Measurements from ENCODE around the gene CORO7.
"Not testable (repeated sequence)": the region's sequence is repeated elsewhere in the genome, so short reads cannot be mapped to it uniquely, and the experiment has no call there.

The CORO7 gene

GRCh38 chr16:4354512-4355409, 61.6 kb downstream of the CORO7 start:
- DNase-seq (ENCODE audit: low read depth in 2 of 2), result no peak

GRCh38 chr16:4353675-4354074, 62.7 kb downstream of the CORO7 start:
- no peak for DNase-seq (ENCODE audit: low read depth in 2 of 2)

DNA sequence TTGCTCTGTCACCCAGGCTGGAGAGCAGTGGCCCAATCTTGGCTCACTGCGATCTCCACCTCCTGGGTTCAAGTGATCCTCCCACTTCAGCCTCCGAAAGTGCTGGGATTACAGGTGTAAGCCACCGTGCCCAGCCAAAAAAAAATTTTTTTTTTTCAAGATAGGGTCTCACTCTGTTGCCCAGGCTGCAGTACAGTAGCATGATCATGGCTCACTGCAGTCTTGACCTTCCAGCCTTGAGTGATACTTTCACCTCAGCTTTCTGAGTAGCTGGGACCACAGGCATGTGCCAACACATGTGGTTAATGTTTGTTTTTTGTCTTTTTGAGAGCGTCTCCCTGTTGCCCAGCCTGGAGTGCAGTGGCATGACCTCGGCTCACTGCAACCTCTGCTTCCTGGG, 63.6 kb downstream of the CORO7 start:
- no peak for DNase-seq (ENCODE audit: low read depth in 2 of 2)

- DNase-seq (ENCODE audit: low read depth in 2 of 2), result no peak
These were observed 64.5 kb downstream of the CORO7 start for GRCh38 chr16:4351880-4352279.

DNA sequence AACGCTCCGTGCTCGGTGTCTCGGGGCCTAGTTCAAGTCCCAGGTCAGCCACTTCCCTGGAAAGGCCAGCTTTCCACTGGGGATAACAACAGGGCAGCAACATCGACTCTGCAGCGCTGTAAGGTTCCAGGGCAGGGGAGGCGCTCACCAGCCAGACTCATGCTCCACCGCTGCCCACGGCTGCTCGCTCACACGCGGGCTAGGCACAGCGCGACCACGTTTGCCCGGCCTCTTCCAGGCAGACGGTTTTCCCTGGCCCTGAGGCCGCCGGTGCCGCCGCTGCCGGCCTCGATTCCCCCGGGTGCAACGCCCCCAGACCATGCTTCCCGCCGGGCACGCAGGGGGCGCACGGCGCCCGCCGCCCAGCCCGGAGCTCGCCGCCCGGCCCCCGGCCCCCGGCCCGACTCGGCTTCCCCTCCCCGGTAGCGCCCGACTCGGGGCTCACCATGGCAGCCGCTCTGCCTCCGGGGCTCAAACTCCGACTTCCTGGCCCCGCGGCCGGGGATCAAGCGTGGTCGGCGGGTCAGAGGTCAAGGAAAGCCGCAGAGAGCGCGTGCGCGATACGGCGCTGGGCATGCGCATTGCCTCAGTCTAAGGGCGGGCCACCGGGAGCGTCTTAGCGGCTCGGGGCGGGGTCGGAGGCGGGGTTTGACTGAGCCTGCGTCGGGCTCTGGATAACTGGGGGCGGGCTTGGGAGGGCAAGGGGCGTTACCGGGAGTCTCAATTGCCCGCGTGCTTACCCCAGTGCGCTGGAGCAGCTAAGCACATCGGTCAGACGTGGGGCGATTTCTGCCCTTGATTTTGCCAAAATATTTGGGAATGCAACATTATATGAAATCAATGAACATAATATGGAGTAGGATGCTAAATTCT, 65.4 kb downstream of the CORO7 start, which contains the start of gene PAM16:
PAM16 (minus strand) TSS at position 535 of the 873 bp plus-strand sequence; CDS start at position 448, 87 bp downstream.
- DNase-seq (ENCODE audit: low read depth in 2 of 2), result peak; percentile 98 to 99

GRCh38 chr16:4350365-4350786, 66.0 kb downstream of the CORO7 start:
- peak in 1 of 2 donors; percentile 19 for DNase-seq (ENCODE audit: low read depth in 2 of 2)

DNA sequence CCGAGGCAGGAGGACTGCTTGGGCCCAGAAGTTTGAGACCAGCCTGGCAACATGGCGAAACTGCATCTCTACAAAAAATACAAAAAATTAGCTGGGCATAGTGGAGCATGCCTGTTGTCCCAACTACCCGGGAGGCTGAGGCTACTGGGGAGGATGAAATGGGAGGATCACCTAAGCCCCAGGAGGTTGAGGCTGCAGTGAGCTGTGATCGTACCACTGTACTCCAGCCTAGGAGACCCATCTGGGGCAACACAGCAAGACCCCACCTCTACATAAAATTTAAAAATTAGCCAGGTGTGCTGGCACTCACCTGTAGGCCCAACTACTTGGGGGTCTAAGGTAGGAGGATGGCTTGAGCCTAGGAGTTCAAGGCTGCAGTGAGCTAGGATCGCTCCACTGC, 67.1 kb downstream of the CORO7 start:
- DNase-seq (ENCODE audit: low read depth in 2 of 2), result no peak

DNA sequence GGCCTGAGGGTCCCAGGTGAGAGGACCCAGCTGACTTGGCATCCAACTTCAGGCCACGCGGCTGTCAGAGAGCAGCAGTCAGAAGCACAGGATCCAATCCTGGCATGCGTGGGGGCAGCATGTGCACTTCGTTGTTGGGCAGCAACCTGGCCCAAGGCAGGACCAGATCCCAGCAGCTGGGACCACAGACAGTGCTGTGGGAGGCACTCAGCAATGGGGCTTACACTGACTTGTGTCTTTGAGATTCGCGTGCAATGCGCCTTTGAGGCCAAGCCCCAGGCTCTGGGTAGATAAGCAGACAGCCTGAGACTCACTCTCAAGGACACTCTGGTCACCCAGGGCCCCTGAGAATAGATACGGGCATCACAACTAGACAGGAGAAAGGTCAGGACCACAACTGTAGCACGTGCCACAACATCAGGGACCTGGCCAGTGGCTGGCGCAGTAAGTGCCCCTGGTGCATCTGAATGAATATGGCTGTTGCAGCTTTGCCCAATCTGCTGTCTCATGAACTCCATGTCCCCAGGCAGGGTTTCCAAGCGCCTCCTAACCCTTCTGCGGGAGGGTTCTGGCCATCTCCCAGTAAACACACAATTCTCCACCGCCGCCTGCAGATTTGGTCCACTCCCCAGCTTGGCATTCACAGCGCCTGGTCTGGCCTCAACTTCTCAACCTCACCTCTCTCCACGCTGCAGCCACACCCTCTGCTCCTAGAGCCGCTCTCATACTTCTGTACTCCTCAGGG, 68.5 kb downstream of the CORO7 start:
- no peak for DNase-seq (ENCODE audit: low read depth in 2 of 2)

DNA sequence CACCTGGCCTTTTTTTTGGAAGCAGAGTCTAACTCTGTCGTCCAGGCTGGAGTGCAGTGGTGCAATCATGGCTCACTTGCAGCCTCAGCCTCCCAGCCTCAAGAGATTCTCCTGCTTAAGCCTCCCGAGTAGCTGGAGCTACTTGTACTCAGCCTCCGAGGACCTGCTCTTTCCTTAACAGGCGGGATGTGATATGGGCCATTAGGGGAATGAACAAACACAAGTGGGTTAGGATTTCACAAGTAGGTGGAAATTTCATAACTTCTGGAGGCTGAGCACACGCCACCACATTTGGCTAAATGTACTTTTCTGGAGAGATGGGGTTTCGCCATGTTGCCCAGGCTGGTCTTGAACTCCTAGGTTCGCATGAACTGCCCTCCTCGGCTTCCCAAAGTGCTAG, 69.4 kb downstream of the CORO7 start:
- no peak for DNase-seq (ENCODE audit: low read depth in 2 of 2)

DNA sequence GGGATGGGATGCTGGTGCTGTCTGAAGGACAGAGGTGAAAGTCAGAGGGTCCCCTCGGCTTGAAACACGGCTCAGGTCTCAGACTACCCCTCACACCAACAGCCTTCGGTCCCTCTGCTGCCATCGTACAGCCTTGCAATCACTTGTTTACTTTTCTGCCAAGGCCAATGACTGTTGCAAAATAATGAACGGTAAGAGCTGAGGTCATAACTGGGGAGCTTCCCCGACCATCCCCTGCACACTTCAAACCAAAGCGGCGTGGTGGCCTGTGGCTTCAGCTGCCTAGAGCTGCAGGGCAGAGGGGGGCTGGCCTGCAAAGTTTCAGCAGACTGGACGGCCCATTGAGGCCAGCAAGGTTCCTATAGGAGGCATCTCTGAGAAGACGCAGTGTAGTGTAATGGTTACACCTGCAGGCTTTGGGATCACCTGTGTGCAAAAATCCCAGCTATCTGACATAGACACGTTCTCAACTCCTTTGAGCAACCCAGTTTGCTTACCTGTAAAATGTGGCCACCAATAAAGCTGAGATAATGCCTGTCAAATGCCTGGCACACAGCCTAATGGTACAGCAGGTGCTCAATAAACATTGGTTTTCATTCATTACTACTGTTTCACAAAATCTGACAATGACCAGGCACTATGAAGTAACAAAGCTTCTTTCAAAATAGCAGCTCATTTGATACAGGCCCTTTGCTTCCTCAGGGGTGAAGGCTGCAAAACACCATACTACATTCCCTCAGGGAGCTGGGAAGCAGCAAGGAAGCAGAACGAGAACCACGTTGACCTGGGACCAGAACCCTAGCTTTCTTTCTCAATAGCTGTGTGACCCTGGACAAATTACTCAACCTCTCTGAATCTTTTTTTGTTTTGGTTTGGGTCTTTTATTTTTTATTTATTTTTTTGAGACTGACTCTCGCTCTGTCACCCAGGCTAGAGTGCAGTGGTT, 70.3 kb downstream of the CORO7 start:
- DNase-seq (ENCODE audit: low read depth in 2 of 2), result no peak

- DNase-seq (ENCODE audit: low read depth in 2 of 2), result no peak
These were observed 71.2 kb downstream of the CORO7 start for GRCh38 chr16:4344983-4345835.

DNA sequence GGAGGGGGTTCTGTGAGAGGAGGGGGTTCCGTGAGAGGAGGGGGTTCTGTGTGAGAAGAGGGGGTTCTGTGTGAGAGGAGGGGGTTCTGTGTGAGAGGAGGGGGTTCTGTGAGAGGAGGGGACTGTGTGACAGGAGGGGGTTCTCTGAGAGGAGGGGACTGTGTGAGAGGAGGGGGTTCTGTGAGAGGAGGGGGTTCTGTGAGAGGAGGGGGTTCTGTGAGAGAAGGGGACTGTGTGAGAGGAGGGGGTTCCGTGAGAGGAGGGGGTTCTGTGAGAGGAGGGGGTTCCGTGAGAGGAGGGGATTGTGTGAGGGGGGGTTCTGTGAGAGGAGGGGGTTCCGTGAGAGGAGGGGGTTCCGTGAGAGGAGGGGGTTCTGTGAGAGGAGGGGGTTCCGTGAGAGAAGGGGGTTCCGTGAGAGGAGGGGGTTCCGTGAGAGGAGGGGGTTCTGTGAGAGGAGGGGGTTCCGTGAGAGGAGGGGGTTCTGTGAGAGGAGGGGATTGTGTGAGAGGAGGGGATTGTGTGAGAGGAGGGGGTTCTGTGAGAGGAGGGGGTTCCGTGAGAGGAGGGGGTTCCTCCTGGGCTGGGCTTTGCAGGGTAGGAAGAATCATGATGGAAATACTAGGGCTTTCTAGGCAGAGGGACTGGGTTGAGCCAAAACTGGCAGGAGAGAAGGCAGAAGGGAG, 72.0 kb downstream of the CORO7 start:
- not testable (repeated sequence) for DNase-seq (ENCODE audit: low read depth in 2 of 2)

DNA sequence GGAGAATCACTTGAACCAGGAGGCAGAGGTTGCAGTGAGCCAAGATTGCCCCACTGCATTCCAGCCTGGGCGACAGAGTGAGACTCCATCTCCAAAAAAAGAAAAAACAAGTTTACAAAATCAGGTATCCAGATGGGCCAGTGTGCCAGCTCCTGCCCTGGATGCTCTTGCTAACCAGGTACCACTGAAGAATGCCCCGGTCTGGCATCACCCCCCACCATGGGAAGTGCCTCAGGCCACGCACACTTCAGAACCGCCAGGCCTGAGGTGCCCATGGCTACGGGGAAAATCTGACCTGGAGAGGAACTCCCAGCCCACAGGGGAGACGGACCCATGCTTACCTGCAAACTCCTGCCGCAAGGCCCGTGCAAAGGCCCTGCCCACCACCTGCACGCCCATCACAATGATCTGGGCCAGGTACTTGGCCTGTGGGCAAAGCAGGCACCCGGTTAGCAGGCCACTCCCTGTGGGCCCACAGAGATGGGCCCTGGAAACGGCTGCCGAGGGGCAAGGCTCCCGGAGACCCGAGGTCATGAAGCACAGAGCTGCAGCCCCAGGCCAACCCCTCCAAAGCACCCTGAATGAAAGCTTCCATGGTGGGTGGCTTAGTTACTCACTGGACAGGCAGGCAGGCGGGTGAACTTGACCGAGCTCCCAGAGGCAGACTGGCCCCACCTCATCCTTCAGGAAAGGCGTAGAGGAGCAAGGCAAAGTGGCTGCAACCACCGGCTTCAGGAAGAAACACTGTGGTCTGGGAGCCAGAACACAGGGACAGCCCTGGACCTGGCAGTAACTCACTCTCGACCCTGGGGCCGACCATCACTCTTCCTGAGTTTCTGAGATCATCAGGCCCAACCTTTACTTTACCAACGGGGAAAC, 73.3 kb downstream of the CORO7 start:
- DNase-seq (ENCODE audit: low read depth in 2 of 2), result no peak

- DNase-seq (ENCODE audit: low read depth in 2 of 2), result no peak
These were observed 75.1 kb downstream of the CORO7 start for GRCh38 chr16:4341250-4341649.

GRCh38 chr16:4340443-4340842, 76.0 kb downstream of the CORO7 start:
- no peak for DNase-seq (ENCODE audit: low read depth in 2 of 2)

DNA sequence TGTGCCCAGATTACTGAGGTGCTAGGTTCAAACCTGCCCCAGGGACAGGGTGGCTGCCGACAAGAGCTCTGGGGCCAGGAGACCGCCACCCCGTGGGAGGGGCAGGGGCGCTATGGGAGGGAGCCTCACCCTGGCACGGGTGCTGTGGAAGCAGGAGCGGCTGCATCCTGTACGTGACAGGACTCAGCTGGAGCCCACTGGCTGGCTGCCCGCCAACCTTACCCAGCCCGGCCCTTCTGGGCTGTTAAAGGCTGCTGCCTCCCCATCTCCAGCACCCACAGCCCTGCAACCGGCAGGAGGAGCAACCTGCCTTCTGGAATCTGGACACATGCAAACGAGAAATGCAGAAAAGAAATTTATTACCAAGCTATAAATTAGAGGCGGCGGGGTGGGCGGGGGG, 76.5 kb downstream of the CORO7 start:
- DNase-seq (ENCODE audit: low read depth in 2 of 2), result no peak

- DNase-seq (ENCODE audit: low read depth in 2 of 2), result no peak
These were observed 76.9 kb downstream of the CORO7 start for GRCh38 chr16:4339455-4339854.

DNA sequence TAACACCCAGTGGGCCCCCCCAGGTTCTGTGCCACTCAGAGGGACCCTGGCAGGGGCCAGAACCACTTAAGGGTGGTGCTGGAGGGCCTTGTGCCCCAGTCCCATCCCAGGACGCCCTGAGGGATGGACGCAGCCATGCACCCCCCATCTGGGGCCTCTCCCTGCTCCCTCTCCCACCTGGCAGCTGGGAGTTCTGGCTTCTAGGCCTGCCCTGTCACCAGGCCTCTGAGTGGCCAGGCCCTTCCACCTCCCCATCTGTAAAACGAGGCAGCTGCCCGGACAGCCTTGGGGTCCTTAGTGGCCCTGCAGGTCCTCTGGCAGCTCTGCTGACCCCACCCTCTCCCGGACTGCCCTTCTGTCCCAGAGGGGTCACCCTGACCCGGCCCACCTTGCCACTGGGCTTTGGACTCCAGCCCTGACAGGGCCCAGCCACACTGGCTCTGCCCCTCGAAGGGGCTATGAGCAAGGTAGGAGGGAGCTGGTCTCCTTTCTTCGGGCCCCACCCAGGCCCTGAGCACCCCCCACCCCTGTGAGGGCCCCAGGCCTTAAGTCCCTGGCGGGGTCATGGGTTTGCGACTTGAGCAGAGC, 77.6 kb downstream of the CORO7 start:
- no peak for DNase-seq (ENCODE audit: low read depth in 2 of 2)

Data from stimulated activated CD4-positive, alpha-beta T cell treated with anti-CD3 and anti-CD28 coated beads, Interleukin-4, amount 100 ng/mL, for 48 hours (primary cell).